Measurements from ENCODE around the gene NEBL. TPM values are rescaled to one million over a fixed set of nuclear protein-coding genes. Genes with fewer than 3 reads are reported as not detected.

NEBL gene
- total RNA-seq, 1 donor from 2014 or later, result 4.6 TPM

DNA sequence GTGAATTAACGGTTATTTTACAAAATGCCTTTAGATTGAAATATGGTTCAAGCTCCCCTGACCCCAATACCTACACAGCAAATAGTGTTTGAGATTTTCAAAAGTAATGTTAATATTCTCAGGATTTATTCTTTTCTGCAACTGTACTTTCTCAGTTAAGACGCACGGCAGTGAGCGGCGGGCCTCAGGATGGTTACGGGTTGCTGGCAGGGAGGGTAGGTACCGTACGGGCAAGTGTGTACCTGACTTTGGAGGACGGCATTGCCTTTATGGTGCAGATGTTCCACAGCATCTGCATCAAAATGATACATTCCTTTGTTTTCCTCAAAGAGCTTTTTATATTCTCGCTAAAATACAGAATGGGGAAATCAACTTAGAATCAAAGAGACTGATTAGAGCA is 44.8 kb downstream of the NEBL start:
- no peak for DNase-seq (ENCODE audit: low read depth)
- TF ChIP-seq, protein P1, sequence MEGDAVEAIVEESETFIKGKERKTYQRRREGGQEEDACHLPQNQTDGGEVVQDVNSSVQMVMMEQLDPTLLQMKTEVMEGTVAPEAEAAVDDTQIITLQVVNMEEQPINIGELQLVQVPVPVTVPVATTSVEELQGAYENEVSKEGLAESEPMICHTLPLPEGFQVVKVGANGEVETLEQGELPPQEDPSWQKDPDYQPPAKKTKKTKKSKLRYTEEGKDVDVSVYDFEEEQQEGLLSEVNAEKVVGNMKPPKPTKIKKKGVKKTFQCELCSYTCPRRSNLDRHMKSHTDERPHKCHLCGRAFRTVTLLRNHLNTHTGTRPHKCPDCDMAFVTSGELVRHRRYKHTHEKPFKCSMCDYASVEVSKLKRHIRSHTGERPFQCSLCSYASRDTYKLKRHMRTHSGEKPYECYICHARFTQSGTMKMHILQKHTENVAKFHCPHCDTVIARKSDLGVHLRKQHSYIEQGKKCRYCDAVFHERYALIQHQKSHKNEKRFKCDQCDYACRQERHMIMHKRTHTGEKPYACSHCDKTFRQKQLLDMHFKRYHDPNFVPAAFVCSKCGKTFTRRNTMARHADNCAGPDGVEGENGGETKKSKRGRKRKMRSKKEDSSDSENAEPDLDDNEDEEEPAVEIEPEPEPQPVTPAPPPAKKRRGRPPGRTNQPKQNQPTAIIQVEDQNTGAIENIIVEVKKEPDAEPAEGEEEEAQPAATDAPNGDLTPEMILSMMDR (conservative IDR thresholded peaks at IDR 0.05; ENCODE audit: low read depth, low read length), result no peak
- no peak overlapping the region for H3K4me3 ChIP-seq (ENCODE audit: low read depth, low read length)

- DNase-seq (ENCODE audit: low read depth), result no peak
- TF ChIP-seq, protein P1 (conservative IDR thresholded peaks at IDR 0.05; ENCODE audit: low read depth, low read length), result no peak
- H3K4me3 ChIP-seq (ENCODE audit: low read depth, low read length), result no peak overlapping the region
These were observed 49.6 kb downstream of the NEBL start for GRCh38 chr10:20847512-20847911.

DNA sequence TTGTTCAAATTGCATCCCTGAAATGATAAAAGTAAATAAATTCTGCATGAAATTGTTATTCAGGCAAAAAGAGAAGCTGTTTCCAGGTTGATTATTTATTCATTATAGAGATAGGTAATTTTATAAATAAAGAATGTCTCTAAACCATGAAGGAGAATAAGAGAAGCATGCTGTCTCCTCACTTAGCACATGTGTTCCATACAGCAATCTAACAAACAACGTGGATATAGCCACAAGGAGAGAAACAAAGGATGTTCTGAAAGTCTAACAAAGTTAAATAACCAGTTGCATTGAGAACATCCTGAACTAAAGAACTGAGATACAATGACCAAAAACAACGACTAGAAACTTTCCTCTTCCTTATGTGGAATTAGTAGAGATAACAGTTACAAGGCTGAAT is 50.8 kb downstream of the NEBL start:
- TF ChIP-seq, protein P1 (conservative IDR thresholded peaks at IDR 0.05; ENCODE audit: low read depth, low read length), result no peak
- no peak overlapping the region for H3K4me3 ChIP-seq (ENCODE audit: low read depth, low read length)
- DNase-seq (ENCODE audit: low read depth), result no peak

DNA sequence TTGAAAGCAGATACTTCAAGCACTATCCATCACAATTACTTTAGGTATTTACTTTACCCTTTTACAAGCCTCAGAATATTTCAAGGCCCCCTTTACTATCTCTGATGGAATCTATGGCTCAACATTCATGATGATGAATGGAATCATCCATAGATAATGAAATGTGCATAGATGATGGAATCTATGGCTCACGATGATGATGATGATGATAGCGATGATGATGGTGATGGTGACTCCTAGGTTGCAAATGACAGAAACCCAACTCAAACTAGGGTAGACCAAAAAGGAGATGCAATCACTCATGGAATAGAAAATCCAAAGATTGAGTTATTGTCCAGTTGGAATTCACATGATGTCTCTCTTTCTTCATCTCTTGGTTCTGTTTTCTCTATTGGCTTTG is 55.7 kb downstream of the NEBL start:
- TF ChIP-seq, protein P1 (conservative IDR thresholded peaks at IDR 0.05; ENCODE audit: low read depth, low read length), result no peak
- no peak for DNase-seq (ENCODE audit: low read depth)
- no peak overlapping the region for H3K4me3 ChIP-seq (ENCODE audit: low read depth, low read length)

- no peak overlapping the region for H3K4me3 ChIP-seq (ENCODE audit: low read depth, low read length)
- TF ChIP-seq, protein P1 (conservative IDR thresholded peaks at IDR 0.05; ENCODE audit: low read depth, low read length), result no peak
- no peak for DNase-seq (ENCODE audit: low read depth)
These were observed 57.2 kb downstream of the NEBL start for GRCh38 chr10:20839910-20840309.

DNA sequence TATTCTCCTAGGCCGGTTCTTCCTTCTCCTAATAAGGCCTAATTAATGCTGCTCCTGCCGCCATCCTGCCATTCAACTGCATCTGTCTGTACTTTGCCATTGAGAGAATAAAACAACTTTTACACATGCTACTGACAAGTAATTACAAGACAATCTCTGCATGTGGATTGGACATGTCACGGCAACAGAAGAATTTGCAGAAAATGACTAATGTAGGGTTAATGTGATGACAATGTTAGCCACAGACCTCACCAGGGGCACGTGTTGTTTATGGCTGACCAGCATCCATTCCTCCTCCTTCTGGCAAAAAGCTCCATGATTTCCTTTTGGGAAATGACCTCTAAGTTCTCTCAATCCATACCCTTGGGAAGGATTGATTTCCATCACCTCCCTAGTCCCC is 58.0 kb downstream of the NEBL start:
- DNase-seq (ENCODE audit: low read depth), result no peak
- no peak overlapping the region for H3K4me3 ChIP-seq (ENCODE audit: low read depth, low read length)
- TF ChIP-seq, protein P1 (conservative IDR thresholded peaks at IDR 0.05; ENCODE audit: low read depth, low read length), result no peak

- TF ChIP-seq, protein P1 (conservative IDR thresholded peaks at IDR 0.05; ENCODE audit: low read depth, low read length), result no peak
- no peak for DNase-seq (ENCODE audit: low read depth)
- no peak overlapping the region for H3K4me3 ChIP-seq (ENCODE audit: low read depth, low read length)
These were observed 60.7 kb downstream of the NEBL start for GRCh38 chr10:20836401-20836800.
